Endodermal cell (in vitro differentiated cells): ENCODE measurements around the gene CARD11. TPM values are rescaled to one million over a fixed set of nuclear protein-coding genes. Genes with fewer than 3 reads are reported as not detected.

Source experiments
- DNase-seq: peaks from one replicate; pipeline ENCODE4 v3.0.0-alpha.2; 2017
- H3K27ac ChIP-seq: 2 replicates; pipeline ENCODE4 v1.5.1; 2013; ENCODE audit warnings: mild to moderate bottlenecking, low read depth, low read length, moderate library complexity
- H3K27me3 ChIP-seq: 2 replicates; pipeline ENCODE4 v1.6.1; 2013; ENCODE audit warnings: mild to moderate bottlenecking, low read length, moderate library complexity; ENCODE audit not compliant: insufficient read depth, control insufficient read depth, poor library complexity, severe bottlenecking
- H3K36me3 ChIP-seq: 2 replicates; pipeline ENCODE4 v1.7.0; 2013; ENCODE audit warnings: mild to moderate bottlenecking, low read length, moderate library complexity; ENCODE audit not compliant: control insufficient read depth, insufficient read depth
- H3K4me1 ChIP-seq: one replicate; pipeline ENCODE4 v1.7.0; 2013; ENCODE audit warnings: low read length; ENCODE audit not compliant: control insufficient read depth, insufficient read depth
- H3K4me3 ChIP-seq: 2 replicates; pipeline ENCODE4 v1.5.1; 2013; ENCODE audit warnings: mild to moderate bottlenecking, low read length, moderate library complexity
- H3K9ac ChIP-seq: 2 replicates; pipeline ENCODE4 v1.6.1; 2013; ENCODE audit warnings: mild to moderate bottlenecking, low read length, moderate library complexity; ENCODE audit not compliant: poor library complexity, severe bottlenecking; ENCODE audit errors: extremely low read depth
- H3K9me3 ChIP-seq: 2 replicates; pipeline ENCODE4 v1.6.1; 2013; ENCODE audit warnings: mild to moderate bottlenecking, low read length, moderate library complexity; ENCODE audit not compliant: control insufficient read depth
- H3K27ac Mint-ChIP-seq: 2 replicates; pipeline ENCODE4 v1.8.0; 2020; ENCODE audit warnings: mixed read lengths
- H3K27me3 Mint-ChIP-seq: 2 replicates; pipeline ENCODE4 v1.8.0; 2021; ENCODE audit warnings: mild to moderate bottlenecking, mixed read lengths; ENCODE audit not compliant: insufficient read depth
- H3K36me3 Mint-ChIP-seq: 2 replicates; pipeline ENCODE4 v1.8.0; 2020; ENCODE audit warnings: low read depth, mixed read lengths
- H3K4me1 Mint-ChIP-seq: 2 replicates; pipeline ENCODE4 v1.8.0; 2020; ENCODE audit warnings: mixed read lengths
- H3K4me3 Mint-ChIP-seq: 2 replicates; pipeline ENCODE4 v1.8.0; 2020; ENCODE audit warnings: mild to moderate bottlenecking, moderate library complexity, mixed read lengths
- H3K9me3 Mint-ChIP-seq: 2 replicates; pipeline ENCODE4 v1.8.0; 2020; ENCODE audit warnings: mild to moderate bottlenecking, mixed read lengths
- WGBS, 2 experiments: methylation state at CpG; one replicate each; pipeline versions ENCODE4 v1.1.5 to v1.1.7; 2013; ENCODE audit warnings: missing lambda C conversion rate in 2 of 2, mixed read lengths in 1 of 2; ENCODE audit not compliant: insufficient coverage in 1 of 2, insufficient read length in 1 of 2; 5-methylcytosine and 5-hydroxymethylcytosine counted together
- total RNA-seq, 2 donors: library from RNA; stranded (reverse); fragmentation: NEBNext Ultra II Directional in 1 of 2; extraction: Animal tissue kit (Norgen Biotek cat#: 25700) in 1 of 2; gene quantifications; 2 replicates in 1 of 2; 3 replicates in 1 of 2; pipeline ENCODE4 v1.2.1, GENCODE V29; 2021
- TF ChIP-seq, protein P1 (sequence below): fragments of 200-600 bp; sonication (generic); conservative IDR thresholded peaks from 2 replicates; pipeline ENCODE4 v1.5.0; 2021; ENCODE audit warnings: antibody characterized with exemption, mild to moderate bottlenecking

Gene CARD11
- total RNA-seq, 2 donors from 2014 or later: 7.2 to 10.8 TPM

DNA sequence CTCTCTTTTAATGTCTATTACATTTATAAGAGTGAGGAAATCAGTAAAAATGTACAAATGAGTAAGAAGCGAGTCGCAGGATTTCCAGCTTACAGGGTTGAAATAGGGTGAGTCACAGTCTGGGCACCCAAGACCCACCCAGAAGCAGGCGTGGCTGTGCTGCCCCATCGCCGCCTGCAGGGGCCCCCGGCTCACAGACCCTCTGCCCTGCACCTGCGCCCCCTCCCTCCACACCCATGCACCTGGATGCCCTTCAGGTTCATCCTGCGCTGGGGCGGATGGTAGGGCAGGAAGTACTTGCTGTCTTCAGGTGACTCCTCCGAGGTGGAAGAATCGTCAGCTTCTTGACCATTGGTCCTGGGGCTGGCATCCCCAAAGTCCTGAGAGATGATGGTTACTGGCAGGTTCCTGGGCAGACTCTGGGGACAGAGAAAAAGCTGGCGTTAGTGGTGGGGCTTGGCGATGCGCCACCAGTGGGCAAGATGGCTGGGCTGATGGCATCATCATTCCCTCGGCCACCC lies 109.4 kb downstream of the CARD11 start:
- Histone ChIP-seq H3K4me3 (no peak overlapping the region), H3K4me1 (no peaks in the 10 kb centered on the region), H3K9me3 (no peaks in the 10 kb centered on the region), H3K36me3 (no peaks in the 10 kb centered on the region), H3K27me3 (no peaks in the 10 kb centered on the region), H3K9ac (no peak overlapping the region), H3K27ac (no peak overlapping the region)
- 92 to 100% methylated on average over 3 to 15 of the region's 15 CpGs for WGBS, 2 experiments
- H3K4me1 Mint-ChIP-seq: peaks cover 2% of the 10 kb centered on the region
- no peaks in the 10 kb centered on the region for H3K27me3 Mint-ChIP-seq
- peaks cover 4% of the 10 kb centered on the region for H3K36me3 Mint-ChIP-seq
- no peaks in the 10 kb centered on the region for H3K9me3 Mint-ChIP-seq
- TF ChIP-seq, protein P1, sequence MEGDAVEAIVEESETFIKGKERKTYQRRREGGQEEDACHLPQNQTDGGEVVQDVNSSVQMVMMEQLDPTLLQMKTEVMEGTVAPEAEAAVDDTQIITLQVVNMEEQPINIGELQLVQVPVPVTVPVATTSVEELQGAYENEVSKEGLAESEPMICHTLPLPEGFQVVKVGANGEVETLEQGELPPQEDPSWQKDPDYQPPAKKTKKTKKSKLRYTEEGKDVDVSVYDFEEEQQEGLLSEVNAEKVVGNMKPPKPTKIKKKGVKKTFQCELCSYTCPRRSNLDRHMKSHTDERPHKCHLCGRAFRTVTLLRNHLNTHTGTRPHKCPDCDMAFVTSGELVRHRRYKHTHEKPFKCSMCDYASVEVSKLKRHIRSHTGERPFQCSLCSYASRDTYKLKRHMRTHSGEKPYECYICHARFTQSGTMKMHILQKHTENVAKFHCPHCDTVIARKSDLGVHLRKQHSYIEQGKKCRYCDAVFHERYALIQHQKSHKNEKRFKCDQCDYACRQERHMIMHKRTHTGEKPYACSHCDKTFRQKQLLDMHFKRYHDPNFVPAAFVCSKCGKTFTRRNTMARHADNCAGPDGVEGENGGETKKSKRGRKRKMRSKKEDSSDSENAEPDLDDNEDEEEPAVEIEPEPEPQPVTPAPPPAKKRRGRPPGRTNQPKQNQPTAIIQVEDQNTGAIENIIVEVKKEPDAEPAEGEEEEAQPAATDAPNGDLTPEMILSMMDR: peak; percentile 11
- peak; percentile 49 for DNase-seq
- no peak overlapping the region for H3K4me3 Mint-ChIP-seq
- no peak overlapping the region for H3K27ac Mint-ChIP-seq

DNA sequence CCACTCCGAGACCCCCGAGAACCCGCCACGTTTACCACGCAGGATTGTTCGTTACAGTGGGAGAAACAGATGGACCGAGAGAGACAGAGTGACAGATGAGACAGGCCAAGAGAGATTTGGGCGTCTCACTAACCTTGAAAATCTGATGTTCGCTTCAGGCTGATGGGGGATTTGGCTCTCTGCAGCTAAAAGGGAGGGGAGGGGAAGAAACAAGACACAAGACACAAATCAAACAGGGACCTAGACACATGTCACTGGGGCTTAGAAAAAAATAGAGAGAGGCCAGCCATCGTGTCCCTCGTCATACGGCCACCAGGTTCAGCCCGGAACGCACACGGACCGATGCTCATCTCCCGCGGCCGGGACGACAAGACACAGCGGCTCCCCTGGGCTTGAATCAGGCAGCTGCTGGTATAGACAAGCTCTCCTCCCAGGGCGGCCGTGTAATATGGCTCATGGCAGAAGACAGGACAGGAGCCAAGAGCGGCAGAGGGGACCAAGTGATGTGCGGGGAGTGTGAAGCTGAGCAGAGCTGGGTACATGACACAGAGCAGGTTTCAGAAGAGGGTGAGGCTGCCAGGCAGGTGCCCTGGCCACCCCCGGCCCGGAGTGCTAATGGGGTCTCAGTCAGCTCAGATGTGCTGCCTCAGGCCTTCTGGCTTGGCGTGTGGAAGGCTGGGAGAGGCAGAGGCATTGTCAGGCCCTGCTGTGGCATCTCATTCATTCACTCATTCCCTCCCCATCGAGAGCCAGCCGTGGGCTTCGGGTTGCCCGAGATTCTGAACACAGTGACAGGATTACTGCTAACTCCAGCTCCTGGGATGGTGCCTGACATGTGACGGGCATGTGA lies 111.0 kb downstream of the CARD11 start:
- H3K27ac ChIP-seq: no peak overlapping the region
- no peaks in the 10 kb centered on the region for H3K27me3 Mint-ChIP-seq
- H3K4me3 ChIP-seq: no peak overlapping the region
- no peaks in the 10 kb centered on the region for H3K4me1 ChIP-seq
- no peaks in the 10 kb centered on the region for H3K4me1 Mint-ChIP-seq
- 90 to 94% methylated on average over 22 to 33 of the region's 33 CpGs for WGBS, 2 experiments
- no peaks in the 10 kb centered on the region for H3K36me3 ChIP-seq
- no peak overlapping the region for H3K27ac Mint-ChIP-seq
- no peak overlapping the region for H3K4me3 Mint-ChIP-seq
- H3K9me3 Mint-ChIP-seq: no peaks in the 10 kb centered on the region
- H3K27me3 ChIP-seq: no peaks in the 10 kb centered on the region
- DNase-seq: peak; percentile 38
- peaks cover 4% of the 10 kb centered on the region for H3K36me3 Mint-ChIP-seq
- no peak overlapping the region for H3K9ac ChIP-seq
- H3K9me3 ChIP-seq: no peaks in the 10 kb centered on the region
- TF ChIP-seq, protein P1: no peak

DNA sequence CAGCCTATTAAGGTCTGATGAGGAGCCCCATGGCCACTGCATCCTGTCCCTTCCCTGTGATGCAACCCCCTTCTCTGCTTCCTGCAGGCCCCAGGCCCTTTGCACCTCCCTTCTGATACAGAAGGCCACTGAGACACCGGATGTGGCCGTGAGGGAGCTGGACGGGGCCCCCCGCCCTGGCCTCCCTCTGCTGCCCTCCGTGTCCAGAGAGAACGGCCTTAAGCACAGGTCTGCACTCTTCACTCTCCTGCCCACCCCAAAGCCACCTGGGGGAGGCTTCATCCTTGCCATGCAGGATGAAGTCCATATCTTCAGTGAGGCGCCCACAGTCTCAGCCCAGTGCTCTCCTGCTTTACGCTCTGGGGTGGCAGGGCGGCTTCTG lies 112.6 kb downstream of the CARD11 start:
- Histone ChIP-seq H3K9me3 (no peaks in the 10 kb centered on the region), H3K36me3 (no peaks in the 10 kb centered on the region), H3K4me3 (no peak overlapping the region), H3K27ac (no peak overlapping the region), H3K27me3 (no peaks in the 10 kb centered on the region), H3K4me1 (no peaks in the 10 kb centered on the region), H3K9ac (no peak overlapping the region)
- no peaks in the 10 kb centered on the region for H3K9me3 Mint-ChIP-seq
- H3K4me3 Mint-ChIP-seq: no peak overlapping the region
- H3K36me3 Mint-ChIP-seq: no peaks in the 10 kb centered on the region
- no peaks in the 10 kb centered on the region for H3K4me1 Mint-ChIP-seq
- H3K27me3 Mint-ChIP-seq: no peaks in the 10 kb centered on the region
- DNase-seq: peak; percentile 41
- H3K27ac Mint-ChIP-seq: no peak overlapping the region
- WGBS, 2 experiments: 90 to 97% methylated on average over 5 to 9 of the region's 9 CpGs
- TF ChIP-seq, protein P1: no peak
